ENCODE measurements around the gene VPS4B.

DNA sequence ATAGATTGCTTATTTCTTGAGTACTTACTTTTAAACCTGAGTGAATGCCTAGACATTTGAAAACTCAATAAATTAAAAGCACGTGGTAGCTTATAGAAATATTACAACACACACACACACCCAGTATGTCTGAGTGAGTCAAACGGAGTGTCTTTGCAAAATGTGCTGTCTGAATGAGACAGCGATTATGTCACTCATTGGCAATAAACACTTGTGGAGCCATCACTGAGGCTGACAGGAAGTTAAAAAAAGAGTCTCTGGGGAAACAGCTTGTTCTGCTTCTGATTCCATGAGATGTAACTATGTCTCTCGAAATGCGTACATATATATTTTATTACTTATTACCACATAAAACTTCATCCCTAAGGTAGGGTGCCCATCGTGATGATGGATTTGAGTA, 22.3 kb upstream of the VPS4B start:
- no peak for TF ChIP-seq CEBPB (IDR thresholded peaks at IDR 0.05)
- TF ChIP-seq POLR2A (IDR thresholded peaks at IDR 0.05; ENCODE audit: low read length), result no peak
- no peak for TF ChIP-seq MAZ (IDR thresholded peaks at IDR 0.05; ENCODE audit: borderline replicate concordance, low read depth, low read length)
- TF ChIP-seq, protein P1, sequence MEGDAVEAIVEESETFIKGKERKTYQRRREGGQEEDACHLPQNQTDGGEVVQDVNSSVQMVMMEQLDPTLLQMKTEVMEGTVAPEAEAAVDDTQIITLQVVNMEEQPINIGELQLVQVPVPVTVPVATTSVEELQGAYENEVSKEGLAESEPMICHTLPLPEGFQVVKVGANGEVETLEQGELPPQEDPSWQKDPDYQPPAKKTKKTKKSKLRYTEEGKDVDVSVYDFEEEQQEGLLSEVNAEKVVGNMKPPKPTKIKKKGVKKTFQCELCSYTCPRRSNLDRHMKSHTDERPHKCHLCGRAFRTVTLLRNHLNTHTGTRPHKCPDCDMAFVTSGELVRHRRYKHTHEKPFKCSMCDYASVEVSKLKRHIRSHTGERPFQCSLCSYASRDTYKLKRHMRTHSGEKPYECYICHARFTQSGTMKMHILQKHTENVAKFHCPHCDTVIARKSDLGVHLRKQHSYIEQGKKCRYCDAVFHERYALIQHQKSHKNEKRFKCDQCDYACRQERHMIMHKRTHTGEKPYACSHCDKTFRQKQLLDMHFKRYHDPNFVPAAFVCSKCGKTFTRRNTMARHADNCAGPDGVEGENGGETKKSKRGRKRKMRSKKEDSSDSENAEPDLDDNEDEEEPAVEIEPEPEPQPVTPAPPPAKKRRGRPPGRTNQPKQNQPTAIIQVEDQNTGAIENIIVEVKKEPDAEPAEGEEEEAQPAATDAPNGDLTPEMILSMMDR (IDR thresholded peaks at IDR 0.05), result no peak
- TF ChIP-seq EP300 (IDR thresholded peaks at IDR 0.05), result no peak
- TF ChIP-seq FOSL2 (IDR thresholded peaks at IDR 0.05), result no peak
- no peak for TF ChIP-seq FOSL2 (CRISPR knock-in tag; IDR thresholded peaks at IDR 0.05)
- no peak for TF ChIP-seq USF2 (IDR thresholded peaks at IDR 0.05)
- TF ChIP-seq PHF8 (IDR thresholded peaks at IDR 0.05; ENCODE audit: borderline replicate concordance, low read depth), result no peak
- TF ChIP-seq NFE2L2 (conservative IDR thresholded peaks at IDR 0.05; ENCODE audit: low read length), result no peak
